ENCODE data around the gene MAGI2.

The MAGI2 gene

DNA sequence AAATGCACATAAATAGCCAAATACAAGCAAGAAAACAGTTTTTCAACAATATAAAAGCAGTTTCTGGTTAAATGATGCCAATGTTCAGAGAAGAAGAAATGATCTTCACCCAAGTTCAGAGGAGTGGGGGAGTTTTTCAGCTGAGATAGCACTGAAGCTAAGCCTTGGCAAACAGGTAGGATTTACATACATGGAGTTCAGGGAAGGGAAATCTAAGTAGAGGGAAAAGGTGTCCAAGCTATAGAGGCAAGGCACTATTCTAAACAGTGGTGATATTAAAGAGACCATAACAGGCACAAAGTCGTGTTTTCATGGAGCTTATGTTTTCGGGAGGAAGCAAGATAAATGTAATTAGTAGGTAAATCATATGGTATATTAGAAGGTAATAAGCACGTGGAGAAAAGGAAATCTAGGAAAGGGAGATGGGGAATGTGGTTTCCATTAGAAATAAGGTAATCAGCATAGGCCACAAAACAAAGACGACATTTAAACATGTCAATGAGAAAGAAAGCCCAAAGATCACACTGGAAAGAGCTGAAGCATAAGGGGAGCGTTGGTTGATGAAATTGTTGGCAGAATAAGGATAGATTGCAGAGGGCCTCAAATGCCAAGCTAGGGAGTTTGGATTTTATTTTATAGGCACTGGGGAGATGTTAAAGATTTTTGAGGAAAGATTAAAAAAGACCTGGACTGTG, 704.3 kb downstream of the MAGI2 start:
- Mint-ChIP-seq H3K4me3 (no peak overlapping the region), H3K4me1 (no peaks in the 10 kb centered on the region), H3K36me3 (ENCODE audit: low read depth) (no peaks in the 10 kb centered on the region), H3K9me3 (peaks cover 9% of the 10 kb centered on the region), H3K27me3 (no peaks in the 10 kb centered on the region), H3K27ac (no peak overlapping the region)
- DNase-seq, result no peak
- no peak for ATAC-seq

DNA sequence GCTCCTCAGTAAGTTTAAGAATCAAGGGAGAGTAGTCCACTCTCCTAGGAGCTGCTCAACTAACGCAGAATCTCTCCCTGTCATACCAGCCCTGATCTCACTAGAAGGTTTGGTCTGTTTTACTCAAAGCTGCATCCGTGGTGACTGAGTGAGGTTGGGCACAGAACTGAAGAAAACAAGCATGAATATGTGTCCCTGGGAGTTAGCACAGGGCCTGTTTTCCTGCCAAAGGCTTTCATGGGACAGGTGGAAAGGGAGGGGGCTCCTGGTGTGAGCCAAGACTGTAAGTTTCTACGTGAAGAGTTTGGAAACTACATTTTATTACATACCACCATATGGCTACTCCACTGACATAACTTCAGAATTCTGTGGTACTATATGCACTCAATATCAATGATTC, 705.9 kb downstream of the MAGI2 start:
- no peaks in the 10 kb centered on the region for H3K27me3 Mint-ChIP-seq
- no peaks in the 10 kb centered on the region for H3K4me1 Mint-ChIP-seq
- H3K9me3 Mint-ChIP-seq, result no peaks in the 10 kb centered on the region
- no peak for ATAC-seq
- H3K27ac Mint-ChIP-seq, result no peak overlapping the region
- DNase-seq, result no peak
- H3K36me3 Mint-ChIP-seq (ENCODE audit: low read depth), result no peaks in the 10 kb centered on the region
- no peak overlapping the region for H3K4me3 Mint-ChIP-seq

GRCh38 chr7:78746301-78746700, 707.2 kb downstream of the MAGI2 start:
- Mint-ChIP-seq H3K27ac (no peak overlapping the region), H3K4me1 (no peaks in the 10 kb centered on the region), H3K4me3 (no peak overlapping the region), H3K27me3 (no peaks in the 10 kb centered on the region), H3K9me3 (no peaks in the 10 kb centered on the region), H3K36me3 (ENCODE audit: low read depth) (no peaks in the 10 kb centered on the region)
- no peak for ATAC-seq
- no peak for DNase-seq

GRCh38 chr7:78742694-78743093, 710.8 kb downstream of the MAGI2 start:
- Mint-ChIP-seq H3K27ac (no peak overlapping the region), H3K27me3 (no peaks in the 10 kb centered on the region), H3K36me3 (ENCODE audit: low read depth) (no peaks in the 10 kb centered on the region), H3K4me1 (no peaks in the 10 kb centered on the region), H3K9me3 (peaks cover 6% of the 10 kb centered on the region), H3K4me3 (no peak overlapping the region)
- ATAC-seq, result no peak
- no peak for DNase-seq

GRCh38 chr7:78736548-78736947, 716.9 kb downstream of the MAGI2 start:
- peaks cover 6% of the 10 kb centered on the region for H3K9me3 Mint-ChIP-seq
- DNase-seq (no peak), ATAC-seq (no peak)
- no peak overlapping the region for H3K4me3 Mint-ChIP-seq
- no peak overlapping the region for H3K27ac Mint-ChIP-seq
- H3K27me3 Mint-ChIP-seq, result no peaks in the 10 kb centered on the region
- H3K36me3 Mint-ChIP-seq (ENCODE audit: low read depth), result no peaks in the 10 kb centered on the region
- H3K4me1 Mint-ChIP-seq, result no peaks in the 10 kb centered on the region

DNA sequence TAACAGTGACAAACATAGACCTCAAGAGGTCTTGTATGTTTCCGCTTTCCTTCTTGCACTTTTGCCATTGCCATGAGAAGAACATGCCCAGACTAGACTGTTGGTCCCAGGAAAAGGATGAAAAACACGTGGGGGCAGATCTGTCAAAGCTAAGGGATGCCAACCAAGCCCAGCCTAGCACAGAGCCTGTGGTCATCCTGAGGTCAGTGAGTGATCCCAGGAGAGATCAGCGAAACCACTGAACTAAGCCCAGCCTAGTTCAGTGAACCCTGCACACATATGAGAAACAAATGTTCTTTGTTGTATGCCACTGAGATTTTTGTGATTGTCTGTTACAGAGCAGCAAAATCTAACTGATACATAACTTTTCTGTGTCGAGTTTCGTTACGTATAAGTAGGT, 718.8 kb downstream of the MAGI2 start:
- no peaks in the 10 kb centered on the region for H3K27me3 Mint-ChIP-seq

GRCh38 chr7:78720066-78720465, 733.4 kb downstream of the MAGI2 start:
- no peaks in the 10 kb centered on the region for H3K27me3 Mint-ChIP-seq

More for the DNA sequence above, 718.8 kb downstream of the MAGI2 start:
- Mint-ChIP-seq H3K27ac (no peak overlapping the region), H3K9me3 (no peaks in the 10 kb centered on the region), H3K4me3 (no peak overlapping the region), H3K36me3 (ENCODE audit: low read depth) (no peaks in the 10 kb centered on the region), H3K4me1 (no peaks in the 10 kb centered on the region)
- DNase-seq, result no peak
- ATAC-seq, result no peak

DNA sequence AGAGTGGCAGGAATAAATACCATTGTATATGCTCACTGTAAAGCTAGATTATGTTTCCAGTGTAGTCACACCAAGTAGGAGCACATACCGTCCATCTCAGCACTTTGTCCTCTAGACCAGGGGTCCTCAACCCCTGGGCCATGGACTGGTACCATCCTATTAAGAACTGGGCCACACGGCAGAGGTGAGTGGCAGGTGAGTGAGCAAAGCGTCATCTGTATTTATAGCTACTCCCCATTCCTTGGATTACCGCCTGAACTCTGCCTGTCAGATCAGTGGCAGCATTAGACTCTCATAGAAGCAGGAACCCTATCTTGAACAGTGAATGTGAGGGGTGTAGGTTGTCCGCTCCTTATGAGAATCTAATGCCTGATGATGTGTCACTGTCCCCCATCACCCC, 735.3 kb downstream of the MAGI2 start:
- H3K27ac Mint-ChIP-seq, result no peak overlapping the region
- H3K4me3 Mint-ChIP-seq, result no peak overlapping the region
- no peak for DNase-seq
- H3K36me3 Mint-ChIP-seq (ENCODE audit: low read depth), result no peaks in the 10 kb centered on the region
- H3K27me3 Mint-ChIP-seq, result no peaks in the 10 kb centered on the region
- no peaks in the 10 kb centered on the region for H3K9me3 Mint-ChIP-seq
- no peaks in the 10 kb centered on the region for H3K4me1 Mint-ChIP-seq
- no peak for ATAC-seq

More at GRCh38 chr7:78720066-78720465, 733.4 kb downstream of the MAGI2 start:
- no peak for DNase-seq
- Mint-ChIP-seq H3K27ac (no peak overlapping the region), H3K9me3 (peaks cover 3% of the 10 kb centered on the region), H3K4me3 (no peak overlapping the region), H3K4me1 (no peaks in the 10 kb centered on the region), H3K36me3 (ENCODE audit: low read depth) (no peaks in the 10 kb centered on the region)
- ATAC-seq, result no peak

DNA sequence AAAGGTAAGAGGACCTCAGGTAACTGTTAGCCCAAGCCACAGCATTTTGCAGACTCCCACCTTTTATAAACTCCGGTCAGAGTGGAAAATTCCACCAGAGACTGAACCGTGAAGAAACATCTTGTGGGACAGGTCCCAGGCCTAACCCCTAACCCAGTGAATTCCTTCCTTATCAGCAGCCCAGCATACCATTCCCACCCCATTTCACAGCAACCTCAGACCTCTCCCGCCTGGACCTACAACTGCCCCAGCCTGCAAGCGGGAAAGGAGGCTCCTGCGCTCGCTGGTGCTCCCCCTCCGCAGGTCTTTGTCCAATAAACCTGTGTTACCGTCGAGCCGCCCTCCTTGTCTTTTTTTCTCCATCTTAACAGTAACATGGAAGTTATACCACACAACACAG, 736.6 kb downstream of the MAGI2 start:
- DNase-seq (no peak), ATAC-seq (no peak)
- Mint-ChIP-seq H3K36me3 (ENCODE audit: low read depth) (no peaks in the 10 kb centered on the region), H3K27ac (no peak overlapping the region), H3K4me3 (no peak overlapping the region), H3K9me3 (peaks cover 4% of the 10 kb centered on the region), H3K27me3 (no peaks in the 10 kb centered on the region), H3K4me1 (no peaks in the 10 kb centered on the region)

GRCh38 chr7:78714356-78714755, 739.1 kb downstream of the MAGI2 start:
- no peak for ATAC-seq

GRCh38 chr7:78712111-78712510, 741.4 kb downstream of the MAGI2 start:
- Mint-ChIP-seq H3K4me3 (no peak overlapping the region), H3K36me3 (ENCODE audit: low read depth) (no peaks in the 10 kb centered on the region), H3K9me3 (peaks cover 4% of the 10 kb centered on the region), H3K27me3 (no peaks in the 10 kb centered on the region), H3K27ac (no peak overlapping the region), H3K4me1 (no peaks in the 10 kb centered on the region)
- ATAC-seq (no peak), DNase-seq (no peak)

More at GRCh38 chr7:78714356-78714755, 739.1 kb downstream of the MAGI2 start:
- no peak for DNase-seq
- H3K36me3 Mint-ChIP-seq (ENCODE audit: low read depth), result no peaks in the 10 kb centered on the region
- H3K4me1 Mint-ChIP-seq, result no peaks in the 10 kb centered on the region
- H3K27me3 Mint-ChIP-seq, result no peaks in the 10 kb centered on the region
- no peak overlapping the region for H3K4me3 Mint-ChIP-seq
- no peak overlapping the region for H3K27ac Mint-ChIP-seq
- peaks cover 4% of the 10 kb centered on the region for H3K9me3 Mint-ChIP-seq

DNA sequence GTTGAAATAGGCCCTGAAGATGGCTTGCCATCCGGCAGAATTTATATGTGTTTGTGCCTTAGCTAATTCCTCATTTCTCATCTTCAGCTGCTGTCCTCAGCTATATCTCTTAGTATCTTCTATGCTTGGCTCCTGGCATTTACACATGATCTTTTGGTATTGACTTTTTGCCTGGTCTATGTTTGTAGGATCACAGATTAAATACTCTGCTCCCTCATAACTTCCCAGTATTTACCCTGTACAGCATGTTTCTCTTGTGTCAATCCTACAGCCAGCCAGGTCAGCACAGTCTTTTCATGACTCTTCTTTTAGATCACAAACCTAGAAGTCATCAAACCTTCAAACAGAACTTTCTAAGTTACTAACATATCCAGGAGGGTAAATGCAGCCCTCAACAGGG, 743.8 kb downstream of the MAGI2 start:
- H3K9me3 Mint-ChIP-seq, result peaks cover 8% of the 10 kb centered on the region
- H3K27ac Mint-ChIP-seq, result no peak overlapping the region

GRCh38 chr7:78704504-78704903, 749.0 kb downstream of the MAGI2 start:
- Mint-ChIP-seq H3K27ac (no peak overlapping the region), H3K9me3 (peaks cover 12% of the 10 kb centered on the region), H3K27me3 (no peaks in the 10 kb centered on the region), H3K36me3 (ENCODE audit: low read depth) (no peaks in the 10 kb centered on the region), H3K4me1 (no peaks in the 10 kb centered on the region), H3K4me3 (no peak overlapping the region)
- ATAC-seq (no peak), DNase-seq (no peak)

More for the DNA sequence above, 743.8 kb downstream of the MAGI2 start:
- H3K27me3 Mint-ChIP-seq, result no peaks in the 10 kb centered on the region
- DNase-seq (no peak), ATAC-seq (no peak)
- no peaks in the 10 kb centered on the region for H3K4me1 Mint-ChIP-seq
- no peaks in the 10 kb centered on the region for H3K36me3 Mint-ChIP-seq (ENCODE audit: low read depth)
- H3K4me3 Mint-ChIP-seq, result no peak overlapping the region

DNA sequence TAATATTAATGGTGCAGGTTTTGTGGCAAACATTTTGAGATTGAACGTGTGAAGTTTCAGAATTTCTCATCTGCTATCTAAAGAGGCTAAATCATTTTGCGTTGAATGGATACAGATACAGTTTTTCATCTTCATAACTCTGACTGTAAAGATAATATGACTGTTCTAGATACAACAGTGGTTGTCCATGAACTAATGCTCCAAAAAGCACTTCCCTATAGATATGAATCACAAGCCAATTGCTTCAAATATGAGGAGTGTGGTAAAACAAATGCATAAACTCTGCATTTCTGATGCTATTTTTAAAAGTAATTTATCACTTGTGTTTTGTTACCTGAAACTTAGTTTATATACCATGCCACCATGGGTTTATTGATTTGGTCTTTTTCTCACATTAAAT, 750.1 kb downstream of the MAGI2 start:
- Mint-ChIP-seq H3K36me3 (ENCODE audit: low read depth) (no peaks in the 10 kb centered on the region), H3K27me3 (no peaks in the 10 kb centered on the region), H3K27ac (no peak overlapping the region), H3K9me3 (peaks cover 12% of the 10 kb centered on the region), H3K4me3 (no peak overlapping the region), H3K4me1 (no peaks in the 10 kb centered on the region)
- ATAC-seq (no peak), DNase-seq (no peak)

DNA sequence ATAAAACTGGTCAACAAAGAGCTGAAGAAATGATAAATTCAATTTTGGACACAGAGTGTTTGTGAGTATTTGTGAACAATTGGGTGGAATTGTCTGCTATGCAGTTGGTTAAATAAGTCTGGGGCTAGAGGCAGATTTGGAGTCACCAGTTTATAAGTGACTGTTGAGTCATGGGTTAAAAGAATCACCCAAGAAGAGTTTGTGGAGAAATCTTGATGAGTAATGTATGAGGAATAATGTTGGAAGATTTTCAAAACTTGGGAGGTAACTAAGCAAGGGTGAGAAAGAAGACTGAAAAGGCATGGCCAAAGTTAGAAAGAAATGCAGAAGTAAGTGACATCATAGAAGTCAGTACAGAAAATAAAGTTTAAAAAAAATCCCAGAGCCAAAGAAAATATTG, 750.7 kb downstream of the MAGI2 start:
- DNase-seq (no peak), ATAC-seq (no peak)
- H3K4me3 Mint-ChIP-seq, result no peak overlapping the region
- H3K4me1 Mint-ChIP-seq, result no peaks in the 10 kb centered on the region
- H3K27me3 Mint-ChIP-seq, result no peaks in the 10 kb centered on the region
- no peaks in the 10 kb centered on the region for H3K36me3 Mint-ChIP-seq (ENCODE audit: low read depth)
- no peak overlapping the region for H3K27ac Mint-ChIP-seq
- peaks cover 12% of the 10 kb centered on the region for H3K9me3 Mint-ChIP-seq

- H3K9me3 Mint-ChIP-seq, result no peaks in the 10 kb centered on the region
- ATAC-seq (no peak), DNase-seq (no peak)
- no peak overlapping the region for H3K27ac Mint-ChIP-seq
- H3K4me1 Mint-ChIP-seq, result no peaks in the 10 kb centered on the region
- H3K27me3 Mint-ChIP-seq, result no peaks in the 10 kb centered on the region
- H3K4me3 Mint-ChIP-seq, result no peak overlapping the region
- no peaks in the 10 kb centered on the region for H3K36me3 Mint-ChIP-seq (ENCODE audit: low read depth)
Observed at GRCh38 chr7:78695826-78696225, 757.6 kb downstream of the MAGI2 start.

Data from activated naive CD8-positive, alpha-beta T cell treated with anti-CD3 and anti-CD28 coated beads, Interleukin-2, amount 50 U/mL, for 24 hours (primary cell).